ENCODE measurements around the gene FOXK1.
A peak's percentile ranks its signal among the peaks of the same experiment; 100 is the strongest.

FOXK1 gene

GRCh38 chr7:4694305-4694704, 12.2 kb downstream of the FOXK1 start:
- DNase-seq, result no peak

DNA sequence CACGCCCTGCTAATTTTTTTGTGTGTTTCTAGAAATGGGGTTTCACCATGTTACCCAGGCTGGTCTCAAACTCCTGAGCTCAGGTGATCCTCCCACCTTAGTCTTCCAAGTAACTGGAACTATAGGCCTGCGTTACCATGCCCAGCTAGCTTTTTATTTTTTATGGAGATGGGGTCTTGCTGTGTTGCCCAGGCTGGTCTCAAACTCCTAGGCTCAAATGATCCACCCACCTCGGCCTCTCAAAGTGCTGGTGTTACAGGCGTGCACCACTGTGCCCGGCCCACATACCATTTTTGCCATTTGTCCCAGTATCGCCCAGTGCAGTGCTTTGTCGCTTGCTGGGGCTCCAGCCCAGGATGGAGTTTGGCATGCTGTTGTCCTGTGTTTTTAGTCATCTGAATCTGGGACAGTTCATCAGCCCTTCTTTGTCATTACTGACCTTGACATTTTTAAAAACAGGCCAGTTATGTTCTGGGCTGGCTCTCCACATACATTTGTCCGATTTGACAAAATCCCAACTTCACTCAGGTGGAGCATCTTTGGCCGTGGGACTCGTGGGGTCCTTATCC, 16.7 kb downstream of the FOXK1 start:
- no peak for DNase-seq

DNA sequence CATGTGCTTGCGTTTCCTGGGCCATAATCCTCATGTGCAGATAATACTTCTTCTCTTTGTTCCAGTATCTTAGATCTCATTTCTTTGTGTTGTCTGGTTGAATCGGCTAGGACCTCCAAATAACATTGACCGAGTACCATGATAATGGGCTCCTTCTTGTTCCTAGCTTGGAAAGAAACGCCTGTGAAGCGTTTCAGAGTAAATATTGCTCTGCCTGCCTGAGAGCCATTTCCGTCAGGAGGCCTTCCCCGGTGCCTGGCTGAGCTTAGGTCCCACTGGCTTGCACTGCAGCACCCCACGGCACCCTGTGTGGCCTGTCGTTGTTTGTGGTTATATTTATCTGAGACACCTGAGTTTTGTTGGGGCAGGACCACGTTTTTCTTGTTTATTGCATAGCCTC, 17.7 kb downstream of the FOXK1 start:
- no peak for DNase-seq

- DNase-seq, result no peak
Observed at GRCh38 chr7:4700577-4701235, 18.6 kb downstream of the FOXK1 start.

DNA sequence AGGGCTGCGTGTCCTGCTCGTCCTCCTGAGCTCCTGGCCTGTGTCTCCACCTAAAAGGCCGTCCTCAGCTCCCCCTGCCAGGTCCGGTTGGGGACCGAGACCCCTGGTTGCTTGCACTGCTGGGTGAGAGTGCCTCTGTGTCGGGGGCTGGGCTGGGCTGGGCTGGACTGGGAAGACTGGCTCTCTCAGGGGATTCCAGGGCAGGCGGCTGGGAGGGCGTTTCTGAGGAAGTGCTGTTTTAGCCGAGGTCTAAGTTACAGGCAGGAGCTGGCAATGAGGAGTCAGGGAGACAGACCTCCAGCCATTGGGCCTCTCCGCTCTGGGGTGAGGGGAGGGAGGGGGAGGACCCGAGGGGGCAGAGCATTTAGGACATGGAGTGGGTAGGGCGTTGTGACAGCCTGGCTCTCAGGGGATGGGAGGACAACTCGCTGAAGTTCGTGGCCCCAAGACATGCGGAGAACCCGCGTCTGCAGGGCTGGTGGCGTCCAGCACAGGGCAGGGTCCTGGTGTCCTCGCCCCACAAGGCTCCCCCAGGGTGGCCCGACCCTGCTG, 20.9 kb downstream of the FOXK1 start:
- DNase-seq, result no peak

GRCh38 chr7:4703532-4703931, 21.4 kb downstream of the FOXK1 start:
- DNase-seq, result no peak

- DNase-seq, result no peak
Observed at GRCh38 chr7:4706384-4707216, 24.5 kb downstream of the FOXK1 start.

GRCh38 chr7:4707217-4707741, 25.2 kb downstream of the FOXK1 start:
- peak in 5 of 56 donors; percentile 24 to 54 (median 34) for DNase-seq

GRCh38 chr7:4707980-4708411, 25.9 kb downstream of the FOXK1 start:
- no peak for DNase-seq

DNA sequence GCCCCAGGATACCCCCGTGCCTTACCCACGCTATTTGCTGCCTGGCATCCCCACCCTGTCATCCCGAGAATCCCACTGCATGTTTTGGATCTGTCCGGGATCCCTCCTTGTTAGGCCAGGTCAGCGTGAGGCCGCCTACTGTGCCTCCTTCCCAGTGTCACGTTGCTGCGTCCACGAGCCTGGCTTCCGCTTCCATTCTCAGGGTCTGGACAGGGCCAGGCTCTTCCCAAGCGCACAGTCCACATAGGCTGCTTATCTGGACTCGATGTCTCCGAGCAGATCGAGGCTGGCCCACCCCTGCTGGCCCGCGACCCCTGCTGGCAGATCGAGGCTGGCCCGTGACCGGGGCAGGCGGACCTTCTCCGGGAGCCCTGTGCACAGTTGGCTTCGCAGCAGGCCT, 27.1 kb downstream of the FOXK1 start:
- DNase-seq, result no peak

- no peak for DNase-seq
Observed at GRCh38 chr7:4711093-4711492, 29.0 kb downstream of the FOXK1 start.

GRCh38 chr7:4711634-4712033, 29.5 kb downstream of the FOXK1 start:
- no peak for DNase-seq

DNA sequence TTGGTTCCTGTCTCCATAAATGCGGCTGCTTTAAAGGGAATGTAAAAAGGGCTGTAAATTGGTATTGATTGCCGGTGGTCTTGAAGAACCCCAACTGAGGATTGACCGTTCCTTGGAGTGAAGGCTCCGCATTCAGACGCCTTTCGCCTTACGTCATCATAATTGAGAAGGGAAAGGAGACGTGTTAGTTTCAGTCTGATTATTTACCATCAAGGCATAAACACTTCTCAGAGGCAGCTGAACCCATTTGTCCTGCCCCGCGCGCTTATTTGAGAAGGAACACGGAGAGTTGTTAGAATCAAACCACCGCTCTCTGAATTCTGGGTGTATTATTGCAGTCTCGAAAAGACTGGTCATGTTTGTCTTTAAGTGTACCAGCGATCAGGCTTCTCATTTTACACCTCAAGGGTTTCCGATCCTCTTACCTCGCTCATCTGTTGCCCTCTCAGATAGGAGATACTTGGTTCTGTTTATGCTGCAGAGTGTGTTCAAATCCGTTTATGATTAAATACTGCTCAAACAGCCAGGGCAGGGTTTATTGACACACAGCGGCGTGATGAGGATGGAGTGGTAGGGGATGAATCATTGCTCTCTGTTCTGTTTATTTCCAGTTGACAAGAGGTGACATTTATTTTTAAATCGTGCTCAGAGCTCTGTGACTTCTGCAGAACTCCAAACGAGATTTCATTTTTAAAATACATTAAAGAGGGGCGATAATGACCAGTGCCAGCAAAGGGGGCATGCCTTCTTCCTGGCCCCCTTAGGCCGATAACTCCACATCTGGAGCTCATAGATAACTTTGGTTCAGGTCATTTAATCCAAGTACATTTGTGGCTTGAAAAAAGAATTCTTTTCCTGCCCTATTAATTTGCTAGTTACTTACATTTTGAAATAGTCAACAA, 30.4 kb downstream of the FOXK1 start:
- no peak for DNase-seq

- DNase-seq, result no peak
Observed at GRCh38 chr7:4713183-4713784, 31.2 kb downstream of the FOXK1 start.

- no peak for DNase-seq
Observed at GRCh38 chr7:4714161-4714700, 32.1 kb downstream of the FOXK1 start.

DNA sequence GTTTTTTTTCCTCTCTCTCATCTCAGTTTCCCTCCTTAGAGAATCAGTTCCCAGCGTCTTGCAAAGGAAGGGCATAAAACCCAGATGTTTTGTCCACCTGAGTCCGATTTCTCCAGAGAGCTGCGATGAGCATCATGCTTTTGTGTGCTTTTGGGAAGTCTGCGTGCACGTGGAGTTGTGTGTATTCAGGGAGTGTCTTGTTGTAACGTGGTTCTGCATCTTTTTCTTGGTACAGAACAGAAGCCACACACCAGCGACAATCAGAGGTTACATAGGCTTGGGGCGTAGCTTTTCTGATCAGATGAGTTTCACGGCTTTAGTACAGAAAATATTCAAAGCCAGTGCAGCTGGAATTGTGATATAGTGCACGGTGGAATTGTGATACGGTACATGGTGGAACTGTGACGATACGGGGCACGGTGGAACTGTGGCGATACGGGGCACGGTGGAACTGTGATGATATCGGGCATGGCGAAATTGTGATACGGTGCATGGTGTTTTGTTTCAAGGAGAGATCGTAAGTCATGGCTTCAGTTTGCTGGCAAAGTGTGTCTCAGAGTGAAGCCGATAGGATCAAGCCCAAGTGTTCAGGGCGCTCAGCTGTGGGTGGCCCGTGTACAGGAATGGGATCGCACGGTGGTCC, 32.8 kb downstream of the FOXK1 start:
- DNase-seq, result no peak

DNA sequence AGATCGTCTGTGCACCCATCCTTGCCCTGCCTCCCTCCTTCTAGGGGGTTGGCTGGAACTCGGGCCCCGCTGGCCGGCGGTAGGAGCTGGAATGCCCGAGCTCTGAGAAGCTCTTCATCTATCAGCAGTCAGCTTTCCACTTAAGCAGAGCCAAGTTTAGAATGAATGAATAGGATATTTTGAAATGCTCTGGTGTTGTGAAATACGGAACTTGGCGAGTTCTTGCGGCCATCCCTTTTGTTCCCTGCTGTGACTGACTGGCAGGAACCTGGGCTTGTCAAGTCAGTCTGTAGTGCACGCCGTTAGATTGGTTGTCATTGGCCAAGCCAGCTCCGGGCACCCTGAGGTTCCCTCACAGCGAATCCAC, 33.3 kb downstream of the FOXK1 start:
- peak in 31 of 56 donors; percentile 12 to 65 (median 37) for DNase-seq

DNA sequence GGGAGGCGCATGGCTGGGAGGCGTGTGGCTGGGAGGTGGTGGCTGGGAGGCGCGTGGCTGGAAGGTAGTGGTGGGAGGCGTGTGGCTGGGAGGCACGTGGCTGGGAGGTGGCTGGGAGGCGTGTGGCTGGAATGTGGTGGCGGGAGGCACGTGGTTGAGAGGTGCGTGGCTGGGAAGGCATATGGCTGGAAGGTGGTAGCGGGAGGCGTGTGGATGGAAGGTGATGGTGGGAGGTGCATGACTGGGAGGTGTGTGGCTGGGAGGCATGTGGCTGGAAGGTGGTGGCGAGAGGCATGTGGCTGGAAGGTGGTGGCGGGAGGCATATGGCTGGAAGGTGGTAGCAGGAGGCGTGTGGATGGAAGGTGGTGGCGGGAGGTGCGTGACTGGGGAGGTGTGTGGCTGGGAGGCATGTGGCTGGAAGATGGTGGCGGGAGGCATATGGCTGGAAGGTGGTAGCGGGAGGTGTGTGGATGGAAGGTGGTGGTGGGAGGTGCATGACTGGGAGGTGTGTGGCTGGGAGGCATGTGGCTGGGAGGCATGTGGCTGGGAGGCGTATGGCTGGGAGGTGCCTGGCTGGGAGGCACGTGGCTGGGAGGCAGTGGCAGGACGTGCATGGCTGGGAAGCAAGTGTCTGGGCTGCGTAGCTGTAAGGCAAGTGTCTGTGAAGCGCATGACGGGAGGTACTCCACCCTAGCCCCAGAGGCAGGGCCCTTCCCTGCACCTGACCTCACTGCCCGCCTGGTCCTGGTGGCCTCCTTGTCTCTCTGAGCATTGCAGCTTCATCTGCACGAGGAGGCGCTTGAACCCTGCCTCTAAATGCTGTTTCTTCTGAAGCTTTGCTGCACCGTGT, 35.1 kb downstream of the FOXK1 start:
- peak in 10 of 56 donors; percentile 9 to 67 (median 42) for DNase-seq

DNA sequence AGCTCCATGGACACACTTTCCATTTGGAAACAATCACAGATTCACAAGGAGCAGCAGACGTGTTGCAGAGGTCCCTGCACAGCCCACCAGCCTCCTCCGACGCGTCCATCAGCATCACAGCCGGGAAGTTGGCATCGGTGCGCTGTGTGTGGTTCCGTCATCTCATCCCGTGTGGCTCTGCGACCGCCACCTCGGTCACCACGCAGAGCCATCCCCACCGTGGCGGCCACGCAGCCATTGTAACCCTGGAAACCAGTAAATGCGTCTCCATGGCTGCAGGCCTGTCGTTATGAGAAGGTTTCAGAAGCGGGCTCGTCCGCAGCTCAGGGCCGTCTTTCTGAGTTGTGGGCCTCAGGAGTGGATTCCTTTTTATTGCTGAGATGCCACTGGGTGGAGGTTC, 36.0 kb downstream of the FOXK1 start:
- no peak for DNase-seq

Measured in amygdala (tissue), 56 donors.